GM12878 (cell line): ENCODE measurements around the gene SVIP. TPM values are rescaled to one million over a fixed set of nuclear protein-coding genes. Genes with fewer than 3 reads are reported as not detected.
A peak's percentile ranks its signal among the peaks of the same experiment; 100 is the strongest.

Experiments
- ATAC-seq: fragments of 200-7000 bp; cut with Tn5 transposase; 3 replicates; pipeline ENCODE4 v1.9.1; 2020; ENCODE audit warnings: mild to moderate bottlenecking, moderate library complexity
- BruUV-seq: library from RNA; stranded (reverse); fragments of 400-500 nt; replicated peaks from 2 replicates; lab custom pipeline; 2021; lab: Mats Ljungman, UMichigan
- CTCF ChIA-PET: fragments of 300-600 bp; sonication (Branson Sonifier 250); formaldehyde crosslinking; extraction: SDS; loops from one replicate; lab custom pipeline; 2021; ENCODE audit warnings: inconsistent platforms; lab: Yijun Ruan, JAX
- POLR2A ChIA-PET: fragments of 350-600 bp; formaldehyde crosslinking; extraction: SDS; loops from one replicate; lab custom pipeline; 2021; ENCODE audit warnings: inconsistent platforms; lab: Charles Lee
- RAD21 ChIA-PET: fragments of 300-600 bp; sonication (Branson Sonifier 250); formaldehyde crosslinking; loops from one replicate; lab custom pipeline; 2023; ENCODE audit warnings: antibody characterized with exemption; ENCODE audit not compliant: unreplicated experiment; lab: Charles Lee
- SMC1A ChIA-PET: fragments of 300-600 bp; sonication (Branson Sonifier 250); formaldehyde crosslinking; loops from one replicate; lab custom pipeline; 2023; ENCODE audit not compliant: unreplicated experiment, uncharacterized antibody; lab: Charles Lee
- DNase-seq: peaks from one replicate; pipeline ENCODE4 v3.0.0-alpha.2; 2011; ENCODE audit warnings: low read depth, low spot score
- FAIRE-seq: peaks from 3 replicates; lab custom pipeline; 2011; peaks lifted over from hg19 to GRCh38; lab: Jason Lieb, UNC
- H2AFZ ChIP-seq: 2 replicates; pipeline ENCODE4 v1.6.0; 2011; ENCODE audit warnings: low read depth, low read length, control low read depth; ENCODE audit not compliant: control insufficient read depth
- H3K27ac ChIP-seq: 2 replicates; pipeline ENCODE4 v1.5.1; 2011; ENCODE audit warnings: control low read depth; ENCODE audit not compliant: control insufficient read depth, insufficient read depth
- H3K27me3 ChIP-seq, 2 experiments: replicated peaks in 1 of 2; 2 replicates each; pipeline versions ENCODE4 v1.6.0 to v1.6.1; 2011; ENCODE audit warnings: low read length in 1 of 2; ENCODE audit not compliant: control insufficient read depth in 2 of 2, insufficient read depth in 2 of 2
- H3K36me3 ChIP-seq, 2 experiments: 2 replicates each; pipeline ENCODE4 v1.5.1; 2011; ENCODE audit warnings: low read length in 1 of 2; ENCODE audit not compliant: control insufficient read depth in 2 of 2, insufficient read depth in 2 of 2
- H3K4me1 ChIP-seq: 2 replicates; pipeline ENCODE4 v1.6.1; 2011; ENCODE audit warnings: mild to moderate bottlenecking, low read length, moderate library complexity, mixed read lengths; ENCODE audit not compliant: control insufficient read depth, insufficient read depth
- H3K4me2 ChIP-seq: 2 replicates; pipeline ENCODE4 v1.6.0; 2011; ENCODE audit warnings: control low read depth; ENCODE audit not compliant: control insufficient read depth, insufficient read depth
- H3K4me3 ChIP-seq: fragments of 200-600 bp; sonication (generic); 2 replicates; pipeline ENCODE4 v1.5.1; 2016
- H3K79me2 ChIP-seq: 2 replicates; pipeline ENCODE4 v1.6.0; 2011; ENCODE audit warnings: low read length; ENCODE audit not compliant: control insufficient read depth, insufficient read depth
- H3K9ac ChIP-seq: 2 replicates; pipeline ENCODE4 v1.8.0; 2011; ENCODE audit warnings: low read length, control low read depth, mixed read lengths; ENCODE audit not compliant: control insufficient read depth, insufficient read depth
- H3K9me3 ChIP-seq: replicated peaks from 3 replicates; pipeline ENCODE4 v1.5.1; 2011; ENCODE audit warnings: mild to moderate bottlenecking, low read length; ENCODE audit not compliant: control insufficient read depth, insufficient read depth
- H4K20me1 ChIP-seq: 2 replicates; pipeline ENCODE4 v1.6.0; 2011; ENCODE audit not compliant: control insufficient read depth, insufficient read depth
- ATF3 ChIP-seq: IDR thresholded peaks from 2 replicates; pipeline ENCODE4 v1.6.1; 2011; ENCODE audit warnings: low read depth, mild to moderate bottlenecking, low read length, moderate library complexity, borderline replicate concordance; ENCODE audit errors: extremely low read depth
- CTCF ChIP-seq, 3 experiments: IDR thresholded peaks in 2 of 3; conservative IDR thresholded peaks in 1 of 3; 2 replicates each; pipeline ENCODE4 v1.5.1; 2011; ENCODE audit warnings: low read depth in 3 of 3, low read length in 3 of 3, mild to moderate bottlenecking in 3 of 3, control low read depth in 2 of 3, moderate library complexity in 2 of 3, inconsistent platforms in 1 of 3, mixed read lengths in 1 of 3; ENCODE audit not compliant: control insufficient read depth in 2 of 3, insufficient read depth in 1 of 3; ENCODE audit errors: extremely low read depth in 1 of 3
- FOXM1 ChIP-seq: IDR thresholded peaks from 2 replicates; pipeline ENCODE4 v1.6.1; 2012; ENCODE audit warnings: low read depth, mild to moderate bottlenecking, inconsistent platforms, low read length, moderate library complexity
- HSF1 ChIP-seq: fragments of 150-350 bp; IDR thresholded peaks from 2 replicates; pipeline ENCODE4 v1.6.1; 2014; ENCODE audit warnings: mild to moderate bottlenecking, low read depth, low read length
- JUND ChIP-seq: IDR thresholded peaks from 2 replicates; pipeline ENCODE4 v1.6.1; 2012; ENCODE audit warnings: low read depth, mild to moderate bottlenecking, low read length, improper control_type of control experiment, moderate library complexity
- LARP7 ChIP-seq: fragments of 450-650 bp; IDR thresholded peaks from 2 replicates; pipeline ENCODE4 v1.6.1; 2017; ENCODE audit warnings: mild to moderate bottlenecking
- MEF2B ChIP-seq: fragments of 450-650 bp; IDR thresholded peaks from 2 replicates; pipeline ENCODE4 v1.6.1; 2018; ENCODE audit warnings: mild to moderate bottlenecking, moderate library complexity; ENCODE audit not compliant: partially characterized antibody, poor library complexity, severe bottlenecking
- MLLT1 ChIP-seq: fragments of 450-650 bp; IDR thresholded peaks from 2 replicates; pipeline ENCODE4 v1.6.1; 2016; ENCODE audit warnings: mild to moderate bottlenecking
- NBN ChIP-seq: fragments of 450-650 bp; IDR thresholded peaks from 2 replicates; pipeline ENCODE4 v1.6.1; 2016
- POLR2AphosphoS2 ChIP-seq: IDR thresholded peaks from 2 replicates; pipeline ENCODE4 v1.6.1; 2011; ENCODE audit warnings: low read depth, mild to moderate bottlenecking, low read length, improper control_type of control experiment, moderate library complexity
- RELB ChIP-seq: fragments of 450-650 bp; IDR thresholded peaks from 2 replicates; pipeline ENCODE4 v1.6.1; 2017; ENCODE audit warnings: low read depth, mild to moderate bottlenecking, moderate library complexity
- RFX5 ChIP-seq: IDR thresholded peaks from 2 replicates; pipeline ENCODE4 v1.6.1; 2011; ENCODE audit warnings: low read depth, low read length, improper control_type of control experiment
- STAT1 ChIP-seq: fragments of 450-650 bp; conservative IDR thresholded peaks from 2 replicates; pipeline ENCODE4 v1.6.1; 2014; ENCODE audit warnings: antibody characterized with exemption, mild to moderate bottlenecking
- in situ Hi-C: fragments of 300-500 bp; cut with MboI; formaldehyde crosslinking; loops from 9 replicates; pipeline ENCODE4 v1.14.3; 2018; ENCODE audit warnings: mixed read lengths
- intact Hi-C: fragments of 100-400 bp; cut with micrococcal nuclease; formaldehyde crosslinking; loops from one replicate; pipeline ENCODE4 v1.14.2; 2022; ENCODE audit not compliant: unreplicated experiment
- polyA plus RNA-seq, 11 experiments: library from polyadenylated mRNA; depleted of rRNA in 4 of 11; unstranded in 6 of 11; stranded (reverse) in 5 of 11; fragments of >200 nt; fragmentation: Nextera tagmentation in 4 of 11; fragmentation: Illumina TruSeq in 1 of 11; extraction: Ambion mirVana in 4 of 11; extraction: Trizol in 1 of 11; gene quantifications; 1 replicate in 1 of 11; 2 replicates in 10 of 11; pipeline versions ENCODE4 v1.2.1 to v1.2.3, GENCODE V29; 2011 to 2016; ENCODE audit warnings: inconsistent platforms in 2 of 11, missing spikeins in 2 of 11, low read depth in 1 of 11
- total RNA-seq, 4 experiments: library from RNA; depleted of rRNA in 3 of 4; stranded (reverse); fragments of >200 nt in 3 of 4; fragmentation: Illumina TruSeq in 1 of 4; extraction: Trizol in 1 of 4; gene quantifications; 2 replicates each; pipeline versions ENCODE4 v1.2.1 to v1.2.3, GENCODE V29; 2013 to 2021

Gene SVIP
- total and polyA plus RNA-seq, 10 of the 15 experiments (the other 5 are each of a cell fraction or from before 2014, with no cell fraction given), result 17.8 to 78.0 (median 55.4) TPM

- TF ChIP-seq MLLT1 (0 out of 2 replicates have a peak, but pooled peaks have one; percentile 52), RFX5 (no peak)
Measured at GRCh38 chr11:22829231-22830081, at the start of gene SVIP (continued).

- FAIRE-seq (no peak), ATAC-seq (no peak), DNase-seq (no peak)
- no peaks in the 10 kb centered on the region for H3K9me3 ChIP-seq
- H3K27me3 ChIP-seq, result no peaks in the 10 kb centered on the region
- no peak overlapping the region for H3K9ac ChIP-seq
- CTCF ChIA-PET, result interaction anchor here (1.7 to 3.2 kb wide), 2 partner anchors 23 to 91 kb away, joined by 5 to 18 read pairs; no protein-coding TSS in a partner anchor
- intact Hi-C loops (loop anchor here (5.0 to 10.0 kb wide), 3 partner anchors 144 to 656 kb away; no protein-coding TSS in a partner anchor), in situ Hi-C loops (no loop called here)
- H3K36me3 ChIP-seq, result no peaks in the 10 kb centered on the region
- no peaks in the 10 kb centered on the region for H3K4me1 ChIP-seq
- no TSS peak for BruUV-seq
- H3K27ac ChIP-seq, result no peak overlapping the region
- H3K4me2 ChIP-seq, result no peak overlapping the region
- no peak overlapping the region for H3K4me3 ChIP-seq
- no peaks in the 10 kb centered on the region for H4K20me1 ChIP-seq
- H2AFZ ChIP-seq, result no peak overlapping the region
- RAD21 ChIA-PET, result interaction anchor here (1.0 kb wide), 1 partner anchor 235 kb away, joined by 3 read pairs; no protein-coding TSS in a partner anchor
- H3K79me2 ChIP-seq, result no peaks in the 10 kb centered on the region
- SMC1A ChIA-PET, result interaction anchor here (1.1 kb wide), 1 partner anchor 661 kb away, joined by 3 read pairs; no protein-coding TSS in a partner anchor
- POLR2A ChIA-PET, result no interaction called here
- TF ChIP-seq LARP7 (no peak), POLR2AphosphoS2 (no peak), HSF1 (no peak), FOXM1 (no peak), CTCF (IDR thresholded peaks at IDR 0.05 in 2 of 3, conservative IDR thresholded peaks at IDR 0.05 in 1 of 3; ENCODE audit: control insufficient read depth in 2 of 3, extremely low read depth in 1 of 3, insufficient read depth in 1 of 3, low read depth in 3 of 3, low read length in 3 of 3) (no peak), JUND (no peak), NBN (no peak), ATF3 (no peak), STAT1 (no peak), MEF2B (no peak), RELB (no peak)
Measured at GRCh38 chr11:22878604-22879003, 49.0 kb upstream of the SVIP start.
